GM12891 (cell line): ENCODE measurements around the gene PIP.
"Not testable (repeated sequence)": the region's sequence is repeated elsewhere in the genome, so short reads cannot be mapped to it uniquely, and the experiment has no call there.

Source experiments
- PAX5 ChIP-seq: IDR thresholded peaks from 2 replicates; pipeline ENCODE4 v1.6.1; 2011; ENCODE audit warnings: low read length, moderate library complexity, mild to moderate bottlenecking; ENCODE audit not compliant: insufficient read depth, severe bottlenecking
- POLR2A ChIP-seq: IDR thresholded peaks from 2 replicates; pipeline ENCODE4 v1.6.1; 2011; ENCODE audit warnings: low read depth, low read length, control low read depth
- POLR2AphosphoS5 ChIP-seq: IDR thresholded peaks from 2 replicates; pipeline ENCODE4 v1.6.1; 2011; ENCODE audit warnings: low read depth, low read length, control low read depth
- POU2F2 ChIP-seq: IDR thresholded peaks from 2 replicates; pipeline ENCODE4 v1.6.1; 2011; ENCODE audit warnings: low read depth, mild to moderate bottlenecking, control low read depth, low read length, moderate library complexity
- SPI1 ChIP-seq: IDR thresholded peaks from 2 replicates; pipeline ENCODE4 v1.6.1; 2011; ENCODE audit warnings: low read depth, low read length, control low read depth
- TAF1 ChIP-seq: IDR thresholded peaks from 2 replicates; pipeline ENCODE4 v1.6.1; 2011; ENCODE audit warnings: low read depth, low read length, control low read depth

- not testable (repeated sequence) for TF ChIP-seq TAF1, POLR2AphosphoS5, POU2F2, SPI1, POLR2A, PAX5
Observed at GRCh38 chr7:143085610-143086009, 46.3 kb upstream of the PIP start.
